Esophagus muscularis mucosa (tissue), 3 donors: ENCODE data around the gene RPRD1A.

Experiments used
- CTCF ChIP-seq, 3 experiments: fragments of 200-600 bp in 2 of 3; fragments of 450-650 bp in 1 of 3; sonication (generic) in 2 of 3; IDR thresholded peaks; one replicate each; pipeline ENCODE4 v1.5.1; 2017 to 2019; ENCODE audit warnings: antibody characterized with exemption in 3 of 3, mild to moderate bottlenecking in 2 of 3, moderate library complexity in 1 of 3
- POLR2AphosphoS5 ChIP-seq, 2 donors: sonication (generic); formaldehyde crosslinking; IDR thresholded peaks; one replicate each; pipeline ENCODE4 v1.6.1; 2017; ENCODE audit warnings: antibody characterized with exemption in 2 of 2

- TF ChIP-seq CTCF (IDR thresholded peaks at IDR 0.05), result no peak
- no peak for TF ChIP-seq POLR2AphosphoS5 (IDR thresholded peaks at IDR 0.05)
These were observed 51.7 kb downstream of the RPRD1A start for GRCh38 chr18:36015629-36016028.
